ENCODE results near the gene HOXB9.

- TF ChIP-seq ATF2 (CRISPR knock-in tag; IDR thresholded peaks at IDR 0.05) = no peak
- no peak for TF ChIP-seq HDAC6 (IDR thresholded peaks at IDR 0.05; ENCODE audit: low read depth, low read length)
- TF ChIP-seq NR3C1 (CRISPR knock-in tag; IDR thresholded peaks at IDR 0.05) = no peak
- TF ChIP-seq PATZ1 (CRISPR knock-in tag; IDR thresholded peaks at IDR 0.05; ENCODE audit: borderline replicate concordance) = no peak
- TF ChIP-seq CTCF (IDR thresholded peaks at IDR 0.05 in 2 of 3, conservative IDR thresholded peaks at IDR 0.05 in 1 of 3; ENCODE audit: insufficient read depth in 2 of 3, low read depth in 1 of 3, low read length in 3 of 3) = no peak
- no peak for TF ChIP-seq POLR2AphosphoS5 (IDR thresholded peaks at IDR 0.05; ENCODE audit: control insufficient read depth, insufficient read depth, low read depth, low read length)
- no peak for TF ChIP-seq SNRNP70 (optimal IDR thresholded peaks at IDR 0.05; ENCODE audit: low read depth, low read length)
- TF ChIP-seq POLR2A (conservative IDR thresholded peaks at IDR 0.05) = no peak
- TF ChIP-seq PTRF (tag; IDR thresholded peaks at IDR 0.05) = no peak
Observed at GRCh38 chr17:48644910-48645557, 18.9 kb upstream of the HOXB9 start.

Measured in K562 (cell line).